GM18907 (cell line): ENCODE measurements around the gene RNF13.
"Not testable (repeated sequence)": the region's sequence is repeated elsewhere in the genome, so short reads cannot be mapped to it uniquely, and the experiment has no call there.

ENCODE experiments used
- ATAC-seq: cut with Tn5 transposase; IDR thresholded peaks from one replicate; pipeline ENCODE4 v1.9.1; 2021; ENCODE audit warnings: mild to moderate bottlenecking, moderate library complexity; ENCODE audit not compliant: unreplicated experiment

Gene RNF13

GRCh38 chr3:149838491-149838890 is 25.5 kb downstream of the RNF13 start:
- ATAC-seq, result not testable (repeated sequence)

GRCh38 chr3:149839469-149839868 is 26.5 kb downstream of the RNF13 start:
- not testable (repeated sequence) for ATAC-seq

- ATAC-seq, result no peak
These were observed 26.9 kb downstream of the RNF13 start for GRCh38 chr3:149839896-149840295.

GRCh38 chr3:149843502-149843901 is 30.5 kb downstream of the RNF13 start:
- no peak for ATAC-seq

- ATAC-seq, result no peak
These were observed 31.1 kb downstream of the RNF13 start for GRCh38 chr3:149844091-149844490.

- ATAC-seq, result no peak
These were observed 32.7 kb downstream of the RNF13 start for GRCh38 chr3:149845570-149846244.

GRCh38 chr3:149848238-149848637 is 35.2 kb downstream of the RNF13 start:
- no peak for ATAC-seq

GRCh38 chr3:149848688-149849087 is 35.7 kb downstream of the RNF13 start:
- ATAC-seq, result no peak

- no peak for ATAC-seq
These were observed 38.0 kb downstream of the RNF13 start for GRCh38 chr3:149850787-149851584.

GRCh38 chr3:149858911-149859310 is 45.9 kb downstream of the RNF13 start:
- no peak for ATAC-seq

- ATAC-seq, result no peak
These were observed 47.9 kb downstream of the RNF13 start for GRCh38 chr3:149860881-149861280.

GRCh38 chr3:149867563-149867962 is 54.5 kb downstream of the RNF13 start:
- ATAC-seq, result no peak

GRCh38 chr3:149871855-149872254 is 58.8 kb downstream of the RNF13 start:
- ATAC-seq, result no peak

- ATAC-seq, result no peak
These were observed 59.6 kb downstream of the RNF13 start for GRCh38 chr3:149872589-149872988.

- ATAC-seq, result no peak
These were observed 64.7 kb downstream of the RNF13 start for GRCh38 chr3:149877668-149878067.

GRCh38 chr3:149879872-149880271 is 66.9 kb downstream of the RNF13 start:
- ATAC-seq, result no peak

- no peak for ATAC-seq
These were observed 68.9 kb downstream of the RNF13 start for GRCh38 chr3:149881879-149882278.

GRCh38 chr3:149883134-149883533 is 70.1 kb downstream of the RNF13 start:
- ATAC-seq, result no peak

- ATAC-seq, result not testable (repeated sequence)
These were observed 70.8 kb downstream of the RNF13 start for GRCh38 chr3:149883860-149884259.

GRCh38 chr3:149884848-149885247 is 71.8 kb downstream of the RNF13 start:
- not testable (repeated sequence) for ATAC-seq

- ATAC-seq, result no peak
These were observed 73.9 kb downstream of the RNF13 start for GRCh38 chr3:149886957-149887356.

- no peak for ATAC-seq
These were observed 78.6 kb downstream of the RNF13 start for GRCh38 chr3:149891621-149892020.
